CD4-positive, alpha-beta T cell treated with Interleukin-2 at 100 ng/mL for 4 hours (primary cell): ENCODE measurements around the gene IKZF1.

Source experiments
- DNase-seq: peaks from one replicate; pipeline ENCODE4 v3.0.0-alpha.2; 2020; ENCODE audit warnings: low spot score

IKZF1 gene

DNA sequence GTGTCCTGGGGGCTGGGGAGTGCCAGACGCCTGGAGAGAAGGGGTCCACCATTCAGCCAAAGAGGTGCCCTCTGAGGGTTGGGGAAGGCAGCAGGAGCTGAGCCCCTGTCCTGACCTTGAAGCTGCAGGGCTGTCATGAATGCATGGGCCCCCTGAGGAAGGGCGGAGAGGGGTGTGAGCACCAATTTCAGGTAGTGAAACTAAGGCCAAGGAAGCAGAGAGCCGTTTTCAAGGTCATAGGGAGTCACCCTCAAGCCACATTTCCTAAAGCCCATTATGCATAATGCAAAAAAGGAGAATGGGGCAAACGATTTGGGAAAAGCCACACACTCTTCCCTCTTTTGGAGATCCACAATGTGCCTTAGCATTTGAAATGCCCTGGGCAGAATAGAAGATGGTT, 108.5 kb downstream of the IKZF1 start:
- DNase-seq = no peak

DNA sequence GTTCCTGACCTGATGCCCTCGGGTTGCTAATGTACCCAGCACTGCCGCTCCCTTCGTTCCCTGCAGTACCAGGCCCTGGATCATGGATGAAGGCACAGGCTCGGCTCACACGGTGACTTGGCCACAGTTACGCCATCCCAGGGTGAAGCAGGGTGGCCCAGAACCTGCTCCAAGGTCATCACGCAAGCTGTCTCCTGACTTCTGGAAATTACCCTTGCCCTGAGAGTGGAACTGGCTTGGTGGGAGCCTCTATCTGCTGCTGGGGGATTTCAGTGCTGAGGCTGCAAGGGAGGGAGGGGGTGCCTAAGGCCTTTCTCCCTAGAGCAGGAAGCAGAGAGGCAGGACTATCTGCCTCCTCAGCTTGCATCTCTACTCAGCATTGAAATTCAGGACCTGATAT, 109.0 kb downstream of the IKZF1 start:
- no peak for DNase-seq

DNA sequence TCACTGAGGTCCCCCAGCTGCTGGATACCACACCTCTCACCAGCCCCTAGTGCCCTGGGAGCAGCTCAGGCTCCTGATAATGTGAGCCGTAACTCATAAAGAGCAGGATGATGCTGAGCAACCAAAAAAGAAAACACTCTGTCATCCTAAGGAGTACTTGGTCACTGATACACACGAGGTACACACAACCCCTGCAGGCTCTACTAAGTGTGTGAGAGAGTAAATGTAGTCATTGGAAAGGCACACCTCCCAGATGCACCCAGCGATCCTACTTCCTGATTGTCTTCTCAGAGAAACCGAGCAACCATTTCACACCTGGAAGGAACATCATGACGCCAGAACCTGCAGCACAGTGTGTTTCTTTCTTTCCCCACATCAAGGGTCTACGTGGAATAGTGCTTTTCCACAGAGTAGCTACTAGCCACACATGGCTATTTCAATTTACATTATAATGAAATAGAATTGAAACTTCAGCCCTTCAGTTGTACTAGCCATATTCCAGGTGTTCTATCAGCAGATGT, 111.4 kb downstream of the IKZF1 start:
- DNase-seq = no peak

DNA sequence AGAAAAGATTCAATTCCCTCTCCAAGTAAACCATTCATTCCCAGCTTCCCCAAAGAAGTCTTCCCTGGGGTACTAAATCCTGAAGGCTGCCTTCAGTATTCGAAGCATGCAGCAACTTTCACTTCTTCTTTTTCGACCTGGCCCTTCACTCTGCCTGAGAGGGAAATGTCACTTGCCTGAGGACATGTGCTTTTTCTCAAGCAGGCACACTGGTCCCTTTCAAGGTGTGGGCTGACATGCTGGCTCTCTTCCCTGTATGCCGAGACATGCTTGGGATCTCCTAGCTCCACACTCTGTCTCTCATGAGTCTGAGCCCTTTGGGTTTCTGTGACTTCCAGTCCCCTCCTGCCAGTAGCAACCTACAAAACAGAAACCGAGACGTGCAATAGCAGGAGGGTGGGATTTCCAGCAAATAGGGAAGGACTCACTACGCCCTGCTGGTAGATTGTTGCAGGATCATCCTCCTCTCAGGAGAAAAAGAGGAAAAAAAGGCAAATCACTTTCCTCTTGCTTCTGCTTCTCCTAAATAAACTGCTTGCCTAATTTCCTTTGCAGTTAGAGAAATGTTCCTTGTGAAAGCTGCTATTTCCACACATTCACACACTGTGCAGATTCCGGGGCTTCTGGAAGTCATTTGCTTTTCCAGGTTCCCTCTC, 112.1 kb downstream of the IKZF1 start:
- no peak for DNase-seq

DNA sequence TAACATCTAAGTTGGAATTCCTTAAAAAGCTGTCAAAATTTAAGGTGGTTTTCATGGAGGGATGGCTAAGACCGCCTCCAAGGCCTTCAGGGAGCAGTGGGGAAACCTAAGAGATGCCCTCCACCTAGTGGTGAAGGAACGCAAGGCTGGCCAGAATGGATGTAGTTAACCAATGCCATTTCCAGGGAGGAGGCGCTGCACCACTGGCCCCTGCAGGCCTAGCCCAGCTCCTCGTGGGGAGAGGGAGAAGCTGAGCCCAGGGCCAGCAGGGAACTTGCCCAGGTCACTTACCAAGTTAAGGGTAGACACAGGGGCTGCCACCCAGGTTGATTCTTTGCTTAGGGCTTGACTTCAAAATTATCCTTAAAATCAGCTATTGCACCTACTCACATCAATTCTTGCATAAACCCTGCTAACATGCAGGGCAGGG, 113.6 kb downstream of the IKZF1 start:
- peak; percentile 85 for DNase-seq

DNA sequence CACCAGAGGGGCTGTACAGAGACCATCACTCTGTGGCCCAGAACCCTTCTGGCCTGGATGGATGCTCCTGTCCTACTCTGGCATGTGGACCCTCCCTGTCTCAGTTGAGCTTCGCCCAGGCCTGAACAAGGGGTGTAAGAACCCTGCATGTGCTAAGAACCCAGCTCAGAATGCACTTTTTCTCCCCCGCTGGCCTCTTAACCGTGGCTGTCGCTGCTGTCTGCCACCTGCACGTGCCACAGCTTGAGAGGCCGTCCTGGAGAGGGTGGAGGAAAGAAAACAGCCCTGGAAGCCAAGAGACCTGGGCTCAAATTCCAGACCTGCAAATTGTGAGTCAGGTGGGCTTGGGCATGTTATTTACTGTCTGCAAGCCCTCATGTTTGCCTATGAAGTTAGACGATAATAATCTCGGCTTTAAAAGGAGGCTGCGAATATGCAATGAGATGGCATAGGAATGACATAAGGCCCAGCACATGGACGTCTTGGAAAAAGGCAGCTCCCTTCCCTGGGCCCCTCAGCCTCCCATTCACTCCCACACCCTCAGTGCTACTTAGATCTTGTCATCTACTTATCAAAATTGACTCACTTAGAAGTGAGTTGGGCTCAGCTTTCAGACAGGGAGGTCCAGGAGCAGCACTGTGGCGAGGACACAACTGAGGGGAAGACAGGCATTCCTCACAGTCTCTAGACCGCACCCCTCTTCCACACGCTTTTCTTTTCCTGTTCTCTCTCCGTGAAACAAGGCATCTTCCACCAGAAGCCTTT, 114.2 kb downstream of the IKZF1 start:
- no peak for DNase-seq

DNA sequence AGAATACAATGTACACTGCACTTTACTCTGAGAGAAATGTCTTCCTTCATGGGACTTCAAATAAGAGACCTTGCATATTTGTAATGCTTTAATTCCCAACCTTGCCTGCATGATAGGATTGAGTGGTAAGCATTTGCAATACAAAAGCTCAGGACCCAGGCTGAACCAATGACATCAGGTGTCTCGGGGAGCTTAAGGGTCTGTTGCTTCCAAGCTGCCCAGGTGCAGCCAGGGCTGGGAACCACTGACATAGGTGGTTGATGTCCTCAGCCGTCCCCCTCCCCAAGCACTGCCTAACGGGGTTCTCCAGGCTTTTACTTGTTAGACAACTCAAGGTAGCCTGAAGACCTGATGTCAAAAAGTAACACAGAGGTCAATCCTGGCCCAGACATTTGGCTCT, 116.5 kb downstream of the IKZF1 start:
- no peak for DNase-seq

DNA sequence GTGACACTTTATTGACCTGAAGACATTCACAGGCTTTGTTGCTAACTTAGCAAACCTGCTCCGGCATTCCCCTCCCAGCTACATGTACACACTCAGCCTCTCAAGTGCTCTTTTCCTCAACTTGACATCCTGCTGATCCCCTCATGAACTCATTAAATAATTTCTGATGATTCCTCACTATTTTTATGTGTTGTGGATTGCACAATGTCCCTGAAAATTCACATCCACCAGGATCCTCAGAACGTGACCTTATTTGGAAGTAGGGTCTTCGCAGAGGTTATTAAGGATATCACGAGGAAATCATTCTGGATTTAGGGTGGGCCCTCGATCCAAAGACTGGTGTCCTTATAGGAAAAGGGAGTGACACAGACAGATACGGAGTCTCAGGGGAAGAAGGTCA, 118.3 kb downstream of the IKZF1 start:
- no peak for DNase-seq

DNA sequence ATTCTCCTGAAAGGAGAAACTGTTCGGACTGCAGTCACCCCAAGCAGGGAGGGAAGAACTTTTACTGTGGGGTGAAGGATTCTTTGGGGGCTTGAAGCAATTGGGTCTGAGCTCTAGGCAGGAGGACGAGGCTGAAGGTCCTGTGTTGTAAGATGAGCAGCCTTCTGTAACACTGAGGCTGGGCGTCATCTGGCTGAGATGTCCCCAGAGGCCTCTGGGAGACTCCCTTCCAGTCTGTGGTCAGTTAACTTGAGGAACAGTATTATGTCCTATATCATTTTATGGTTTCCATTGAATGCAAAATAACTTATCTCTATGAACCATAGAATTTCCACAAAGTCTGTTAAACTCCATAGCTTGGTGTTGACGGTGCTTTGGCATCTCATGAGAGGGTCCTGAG, 119.3 kb downstream of the IKZF1 start:
- DNase-seq = no peak

DNA sequence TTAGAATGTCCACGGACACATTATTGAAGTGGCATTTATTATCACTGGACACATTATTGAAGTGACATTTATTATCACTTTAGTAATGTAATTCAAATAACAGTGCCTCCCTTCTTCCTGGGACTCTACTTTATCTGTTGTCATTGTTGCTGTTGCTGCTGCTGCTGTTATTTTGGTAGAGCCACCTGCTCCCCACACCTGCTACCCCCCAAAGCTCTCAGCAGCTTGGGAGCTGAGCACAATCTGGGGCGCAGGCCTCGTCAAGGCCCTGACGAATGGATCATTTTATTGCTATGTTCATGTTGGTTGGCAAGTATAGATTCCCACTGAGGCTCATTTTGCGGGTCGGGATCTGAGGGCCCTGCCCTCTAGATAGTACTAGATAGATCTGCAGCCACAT, 120.8 kb downstream of the IKZF1 start:
- DNase-seq = no peak

DNA sequence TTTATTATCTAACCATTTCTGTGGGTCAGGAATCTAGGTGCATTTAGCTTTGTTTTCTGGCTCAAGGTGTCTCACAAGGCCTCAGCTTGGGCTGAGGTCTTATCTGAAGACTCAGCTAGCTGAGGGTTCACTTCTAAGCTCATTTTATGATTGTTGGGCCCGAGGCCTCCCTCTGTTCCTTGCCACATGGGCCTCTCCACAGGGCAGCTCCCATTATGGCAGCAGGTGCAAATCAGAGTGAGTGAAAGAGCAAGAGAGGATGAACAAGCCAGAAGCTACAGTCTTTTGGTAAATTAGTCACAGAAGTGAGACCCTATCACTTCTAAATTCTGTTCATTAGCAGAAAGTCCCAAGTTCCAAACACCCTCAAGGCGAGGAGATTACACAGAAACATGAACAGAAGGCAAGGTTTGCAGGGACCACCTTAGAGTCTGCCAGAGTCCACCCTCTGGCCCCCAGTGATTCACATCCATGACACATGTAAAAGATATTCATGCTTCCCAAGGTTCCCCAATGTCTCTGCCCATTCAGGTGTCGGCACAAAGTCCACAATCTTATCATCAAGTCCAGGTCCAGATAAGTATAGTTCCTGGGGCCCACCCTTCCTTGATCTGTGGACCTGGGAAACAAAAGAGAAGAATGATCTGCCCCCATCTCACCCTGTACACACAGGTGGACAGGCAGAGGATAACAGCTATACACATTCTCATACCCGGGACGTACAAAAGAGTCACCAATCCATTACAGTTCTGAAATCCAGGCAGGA, 121.9 kb downstream of the IKZF1 start:
- DNase-seq = no peak

DNA sequence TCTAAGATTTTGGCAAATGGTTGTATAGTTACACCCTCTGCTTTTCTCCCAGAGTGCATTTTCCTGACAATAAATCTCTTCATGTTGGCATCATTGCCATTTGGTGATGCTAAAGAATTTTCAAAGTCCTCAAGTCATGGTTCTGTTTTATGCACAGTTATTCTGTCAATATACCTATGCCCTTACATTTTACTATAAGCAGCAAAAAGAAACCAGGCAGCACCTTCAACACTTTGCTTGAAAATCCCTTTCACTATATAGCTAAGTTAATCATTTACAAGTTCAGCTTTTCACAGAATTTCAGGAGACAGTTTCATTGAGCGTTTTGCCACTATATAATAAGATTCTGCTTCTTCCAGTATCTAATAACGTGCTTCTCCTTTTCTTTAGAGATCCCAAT, 123.0 kb downstream of the IKZF1 start:
- DNase-seq = no peak

DNA sequence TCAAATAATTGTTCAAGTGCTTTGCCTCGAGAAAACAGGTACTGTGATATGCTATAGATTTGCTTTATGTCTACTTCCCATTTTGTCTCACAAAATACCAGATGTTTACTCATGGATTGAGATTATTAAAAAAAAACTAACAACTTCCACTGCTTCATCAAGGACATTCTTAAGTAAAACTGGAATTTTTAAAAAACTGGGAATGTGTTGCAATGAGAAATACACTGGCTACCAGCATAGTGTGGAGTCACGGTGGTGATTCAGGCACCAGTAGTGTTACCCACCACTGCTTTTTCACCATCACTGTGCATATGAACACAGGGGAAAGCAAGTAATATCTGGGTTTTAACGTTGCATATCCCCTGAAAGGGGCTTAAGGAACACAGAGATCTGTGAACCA, 124.4 kb downstream of the IKZF1 start:
- DNase-seq = no peak

DNA sequence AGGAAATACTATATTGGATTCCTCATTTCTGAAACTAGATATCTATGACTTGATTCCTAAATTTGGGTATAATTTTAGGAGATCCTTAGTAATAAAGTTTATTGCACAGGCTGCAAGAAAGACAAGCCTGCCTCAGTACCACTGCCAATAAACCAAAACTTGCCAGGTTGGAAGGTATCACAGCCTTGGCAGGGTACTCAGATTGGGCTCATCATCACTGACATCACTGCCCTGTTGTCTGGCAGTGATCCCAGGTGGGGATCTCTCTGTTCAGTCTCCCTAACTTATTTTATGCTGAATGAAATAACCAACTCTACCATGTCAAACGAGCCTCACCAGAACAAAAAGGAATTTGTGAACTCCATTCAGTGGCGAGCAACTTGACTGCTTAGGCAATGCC, 126.8 kb downstream of the IKZF1 start:
- DNase-seq = no peak

DNA sequence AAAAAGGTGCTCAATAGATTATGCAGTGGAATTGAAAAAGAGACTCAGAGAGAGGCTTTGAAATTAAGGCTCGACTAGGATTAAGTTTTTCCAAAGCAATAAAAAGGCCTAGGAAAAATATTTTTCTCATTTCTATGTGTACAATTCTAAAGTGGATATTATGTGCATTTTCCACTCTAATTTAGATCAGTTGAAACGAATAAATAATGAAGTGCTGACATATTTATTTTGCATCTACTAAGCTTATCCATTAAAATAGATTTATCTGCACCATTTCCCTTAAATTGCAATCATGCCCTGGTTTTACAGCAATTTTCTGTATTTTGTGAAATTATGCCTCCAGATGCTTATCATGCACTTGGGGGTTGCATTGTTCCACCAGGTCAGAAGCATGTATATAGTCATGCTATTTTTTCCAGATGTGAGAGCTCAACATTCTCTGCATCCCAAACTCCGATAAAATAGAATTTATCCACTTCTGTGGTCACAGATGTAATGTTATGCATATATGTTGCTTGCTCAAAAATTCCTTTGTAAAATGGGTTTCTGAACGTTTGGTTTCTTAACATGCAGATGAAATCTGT, 127.3 kb downstream of the IKZF1 start:
- no peak for DNase-seq

DNA sequence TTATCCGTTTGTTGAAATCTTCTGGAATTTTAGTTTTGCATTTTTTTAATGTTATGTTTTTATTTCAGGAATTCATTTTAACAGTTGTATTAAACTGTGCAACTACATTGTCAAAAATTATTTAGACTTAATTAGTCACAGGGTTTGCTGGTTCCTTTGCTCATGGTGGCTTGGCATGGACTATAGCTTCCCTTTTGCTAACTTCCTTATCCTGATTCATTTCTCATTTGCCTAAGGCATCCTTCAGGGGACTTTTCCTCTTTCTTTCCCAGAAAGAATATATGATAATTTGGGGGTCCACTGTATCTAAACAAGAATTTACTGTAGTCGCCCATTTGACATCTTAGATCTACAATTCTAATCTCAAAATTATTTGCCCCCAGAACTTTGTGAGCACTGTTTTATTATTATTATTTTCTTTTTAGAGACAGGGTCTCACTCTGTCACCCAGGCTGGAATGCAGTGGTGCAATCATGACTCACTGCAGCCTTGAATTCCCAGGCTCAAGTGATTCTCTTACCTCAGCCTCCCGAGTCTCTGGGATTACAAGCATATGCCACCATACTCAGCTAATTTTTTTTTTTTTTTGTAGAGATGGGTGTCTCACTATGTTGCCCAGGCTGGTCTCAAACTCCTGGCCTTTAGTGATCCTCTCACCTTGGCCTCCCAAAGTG, 131.8 kb downstream of the IKZF1 start:
- DNase-seq = no peak

DNA sequence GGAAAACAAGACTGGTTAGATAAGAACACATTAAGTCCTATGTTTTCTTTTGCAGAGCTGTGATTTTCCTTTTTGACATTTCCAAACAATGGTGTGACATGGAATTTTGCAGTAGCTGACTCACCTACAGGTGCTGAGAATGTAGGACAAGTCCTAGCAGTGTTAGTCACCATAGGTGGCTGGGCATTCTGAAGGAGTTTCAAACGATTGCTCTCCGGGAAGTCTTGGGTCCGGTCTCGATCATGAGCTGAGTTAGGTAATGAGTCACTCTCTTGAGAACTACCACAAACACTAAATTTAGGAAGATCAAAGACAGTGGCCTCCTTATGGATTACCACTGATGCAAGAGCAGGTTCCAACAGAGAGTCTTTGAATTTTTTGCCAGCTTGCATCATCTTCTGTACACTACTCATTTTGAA, 142.0 kb downstream of the IKZF1 start:
- no peak for DNase-seq

DNA sequence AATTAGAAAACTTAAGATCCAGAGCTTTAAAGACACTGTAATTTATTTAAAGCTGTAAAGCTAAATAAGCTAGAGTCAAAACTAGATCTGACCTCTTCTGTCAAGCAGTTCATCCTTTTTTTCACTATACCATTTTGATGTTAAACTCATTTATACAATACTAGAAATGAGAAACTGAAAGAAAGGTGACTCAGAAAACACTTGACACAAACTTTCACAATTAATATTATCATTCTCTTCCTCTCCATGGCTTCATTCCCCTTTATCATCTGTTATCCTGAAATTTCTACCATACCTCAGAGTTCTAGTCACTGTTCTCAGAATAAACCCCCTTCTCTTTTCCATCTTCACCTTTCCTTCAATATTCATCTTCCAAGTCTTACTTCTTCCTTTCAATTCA, 144.3 kb downstream of the IKZF1 start:
- no peak for DNase-seq

DNA sequence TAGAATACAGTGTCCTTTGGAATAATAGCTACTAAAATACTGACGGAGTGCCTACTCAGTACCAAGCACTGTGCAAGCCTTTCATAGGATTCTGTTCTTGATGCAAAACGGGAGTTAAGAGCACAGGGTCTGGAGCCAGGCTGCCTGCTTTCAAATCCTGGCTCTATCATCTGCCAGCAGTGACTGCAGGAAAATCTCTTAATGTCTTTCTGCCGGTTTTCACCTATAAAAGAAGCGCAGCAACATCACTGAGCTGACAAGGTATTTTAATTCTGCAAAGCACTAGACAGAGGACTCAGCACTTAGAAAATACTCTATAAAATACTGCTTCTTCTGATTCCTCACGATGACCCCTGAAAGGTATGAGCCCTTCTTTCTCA, 145.0 kb downstream of the IKZF1 start:
- no peak for DNase-seq

DNA sequence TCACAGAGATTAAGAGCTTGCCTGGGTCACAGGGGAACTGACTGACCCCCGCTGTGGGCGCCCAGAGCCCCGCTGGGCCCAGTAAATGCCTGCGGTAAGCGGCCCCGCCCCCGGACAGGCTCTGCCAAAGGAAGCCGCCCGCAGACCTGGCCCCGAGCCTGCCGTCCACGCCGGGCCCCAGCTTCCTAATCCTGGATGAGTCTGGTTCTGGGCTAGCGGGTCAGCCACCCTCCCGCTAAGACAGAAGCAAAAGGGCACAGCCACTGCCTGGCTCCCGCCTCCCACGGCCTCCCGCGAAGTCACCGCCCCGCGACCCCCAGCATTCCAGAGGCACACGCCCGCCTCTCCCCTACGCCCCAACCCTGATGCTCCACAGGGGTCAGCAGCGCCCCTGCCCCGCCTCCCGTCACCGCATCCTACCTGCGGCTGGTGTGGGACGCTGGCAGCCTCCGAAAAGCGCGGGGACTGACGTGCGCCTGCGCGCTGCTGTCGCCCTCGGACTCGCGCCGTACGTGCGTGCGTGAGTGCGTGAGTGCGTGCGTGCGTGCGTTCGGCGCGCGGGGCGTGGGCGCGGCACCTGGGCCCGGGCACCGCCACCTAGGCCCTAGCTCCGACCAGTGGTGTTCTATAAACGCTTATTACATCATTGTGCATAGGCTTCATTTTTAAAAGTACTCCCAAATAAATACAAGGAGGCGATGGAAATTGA, 145.5 kb downstream of the IKZF1 start, which contains the start of gene FIGNL1:
Gene FIGNL1 (minus strand): TSS at position 470 of the 709 bp plus-strand sequence. CDS start 3,063 bp downstream, outside the sequence.
- peak; percentile 84 for DNase-seq

DNA sequence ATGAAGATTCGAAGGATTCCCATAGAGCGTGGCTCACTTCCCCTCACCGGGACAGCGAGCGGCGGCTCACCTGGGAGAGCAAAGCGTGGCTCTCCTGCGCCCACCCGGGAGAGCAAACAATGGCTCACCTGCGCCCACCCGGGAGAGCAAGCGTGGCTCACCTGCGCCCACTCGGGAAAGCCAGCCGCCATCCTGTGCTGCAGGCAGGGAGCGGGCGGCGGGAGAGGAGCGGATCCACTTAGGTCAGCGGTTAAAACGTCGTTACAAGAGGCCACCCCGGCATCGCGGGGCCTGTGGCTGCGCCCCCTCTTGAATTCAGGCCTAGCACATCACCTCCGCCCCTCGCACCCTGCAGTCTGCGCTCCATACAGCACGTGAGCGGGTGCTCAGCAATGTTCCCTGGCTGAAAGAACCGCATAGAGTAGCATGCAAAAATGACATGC, 146.1 kb downstream of the IKZF1 start:
- DNase-seq = no peak
